H9 (cell line): Measurements from ENCODE around the gene WNT2. TPM values are rescaled to one million over a fixed set of nuclear protein-coding genes. Genes with fewer than 3 reads are reported as not detected.

ENCODE experiments used
- DNase-seq: peaks from one replicate; pipeline ENCODE4 v3.0.0-alpha.2; 2017
- H2AFZ ChIP-seq: one replicate; pipeline ENCODE4 v1.6.1; 2013; ENCODE audit warnings: mild to moderate bottlenecking, low read length, control low read depth, moderate library complexity
- H2AK5ac ChIP-seq: 2 replicates; pipeline ENCODE4 v1.6.1; 2013; ENCODE audit warnings: low read length, control low read depth, mixed read lengths; ENCODE audit not compliant: insufficient read length
- H2BK120ac ChIP-seq: one replicate; pipeline ENCODE4 v1.6.1; 2013; ENCODE audit warnings: low read depth, mild to moderate bottlenecking, low read length, control low read depth, inconsistent platforms; ENCODE audit not compliant: poor library complexity, severe bottlenecking
- H2BK12ac ChIP-seq: 2 replicates; pipeline ENCODE4 v1.6.1; 2013; ENCODE audit warnings: low read length, control low read depth, mixed read lengths, low read depth; ENCODE audit not compliant: insufficient read length
- H2BK15ac ChIP-seq: 2 replicates; pipeline ENCODE4 v1.6.1; 2013; ENCODE audit warnings: low read depth, low read length, control low read depth
- H2BK20ac ChIP-seq: one replicate; pipeline ENCODE4 v1.6.1; 2013; ENCODE audit warnings: low read depth, mild to moderate bottlenecking, low read length, control low read depth, inconsistent platforms; ENCODE audit not compliant: poor library complexity, severe bottlenecking
- H2BK5ac ChIP-seq: 2 replicates; pipeline ENCODE4 v1.6.1; 2013; ENCODE audit warnings: low read length, control low read depth, mixed read lengths; ENCODE audit not compliant: insufficient read length
- H3K14ac ChIP-seq: 2 replicates; pipeline ENCODE4 v1.6.1; 2013; ENCODE audit warnings: low read length, control low read depth; ENCODE audit not compliant: insufficient read depth
- H3K18ac ChIP-seq: 2 replicates; pipeline ENCODE4 v1.6.1; 2013; ENCODE audit warnings: low read depth, mild to moderate bottlenecking, mixed read lengths, low read length, control low read depth; ENCODE audit not compliant: insufficient read length
- H3K23ac ChIP-seq: 2 replicates; pipeline ENCODE4 v1.6.1; 2013; ENCODE audit warnings: low read length, control low read depth, mixed read lengths, low read depth; ENCODE audit not compliant: insufficient read length
- H3K23me2 ChIP-seq: 2 replicates; pipeline ENCODE4 v1.6.1; 2013; ENCODE audit warnings: low read depth, mild to moderate bottlenecking, mixed read lengths, low read length, control low read depth; ENCODE audit not compliant: insufficient read length, poor library complexity, severe bottlenecking
- H3K27ac ChIP-seq: 2 replicates; pipeline ENCODE4 v1.5.1; 2013; ENCODE audit warnings: low read length, control low read depth, mixed read lengths, low read depth; ENCODE audit not compliant: insufficient read length
- H3K27me3 ChIP-seq: 2 replicates; pipeline ENCODE4 v1.6.1; 2013; ENCODE audit warnings: low read length, control low read depth, inconsistent platforms; ENCODE audit not compliant: insufficient read depth
- H3K4ac ChIP-seq: 2 replicates; pipeline ENCODE4 v1.6.1; 2013; ENCODE audit warnings: low read depth, mild to moderate bottlenecking, control low read depth, inconsistent platforms, low read length, moderate library complexity
- H3K4me1 ChIP-seq: 2 replicates; pipeline ENCODE4 v1.6.1; 2013; ENCODE audit warnings: low read length, control low read depth, inconsistent platforms; ENCODE audit not compliant: insufficient read depth
- H3K4me2 ChIP-seq: 2 replicates; pipeline ENCODE4 v1.6.1; 2013; ENCODE audit warnings: low read length, control low read depth, mixed read lengths; ENCODE audit not compliant: insufficient read length, insufficient read depth
- H3K56ac ChIP-seq: 2 replicates; pipeline ENCODE4 v1.6.1; 2013; ENCODE audit warnings: low read depth, mild to moderate bottlenecking, mixed read lengths, low read length, control low read depth; ENCODE audit not compliant: insufficient read length
- H3K79me1 ChIP-seq: 2 replicates; pipeline ENCODE4 v1.6.1; 2013; ENCODE audit warnings: low read depth, mild to moderate bottlenecking, moderate library complexity, low read length, control low read depth, inconsistent platforms; ENCODE audit not compliant: insufficient read depth, poor library complexity, severe bottlenecking
- H3K79me2 ChIP-seq: 2 replicates; pipeline ENCODE4 v1.6.1; 2013; ENCODE audit warnings: low read length, control low read depth, inconsistent platforms; ENCODE audit not compliant: insufficient read depth
- H3K9ac ChIP-seq: 2 replicates; pipeline ENCODE4 v1.6.1; 2013; ENCODE audit warnings: low read length, control low read depth, mixed read lengths; ENCODE audit not compliant: insufficient read length; ENCODE audit errors: extremely low read depth
- H3K9me3 ChIP-seq: one replicate; pipeline ENCODE4 v1.6.1; 2013; ENCODE audit warnings: low read depth, low read length, inconsistent platforms; ENCODE audit not compliant: control insufficient read depth
- H3T11ph ChIP-seq: one replicate; pipeline ENCODE4 v1.6.1; 2013; ENCODE audit warnings: mild to moderate bottlenecking, low read length, control low read depth, inconsistent platforms
- H4K20me1 ChIP-seq: one replicate; pipeline ENCODE4 v1.6.1; 2013; ENCODE audit not compliant: control insufficient read depth, insufficient read length, insufficient read depth
- H4K5ac ChIP-seq: 2 replicates; pipeline ENCODE4 v1.6.1; 2013; ENCODE audit warnings: low read depth, mild to moderate bottlenecking, mixed read lengths, low read length, control low read depth; ENCODE audit not compliant: insufficient read length
- H4K8ac ChIP-seq: replicated peaks from 2 replicates; pipeline ENCODE4 v1.6.1; 2013; ENCODE audit warnings: low read length, control low read depth, mixed read lengths, low read depth; ENCODE audit not compliant: insufficient read length
- H4K91ac ChIP-seq: 2 replicates; pipeline ENCODE4 v1.6.1; 2013; ENCODE audit warnings: low read depth, mild to moderate bottlenecking, moderate library complexity, mixed read lengths, low read length, control low read depth; ENCODE audit not compliant: insufficient read length
- H3K27ac Mint-ChIP-seq, 3 experiments: 2 replicates in 2 of 3; 3 replicates in 1 of 3; pipeline ENCODE4 v1.8.0; 2020 to 2021; ENCODE audit warnings: mixed read lengths in 3 of 3, mild to moderate bottlenecking in 1 of 3, moderate library complexity in 1 of 3
- H3K27me3 Mint-ChIP-seq: 2 replicates; pipeline ENCODE4 v1.8.0; 2021; ENCODE audit warnings: low read depth, mild to moderate bottlenecking, moderate library complexity, mixed read lengths
- H3K36me3 Mint-ChIP-seq, 3 experiments: 2 replicates in 2 of 3; 3 replicates in 1 of 3; pipeline ENCODE4 v1.8.0; 2020 to 2021; ENCODE audit warnings: low read depth in 3 of 3, mixed read lengths in 3 of 3; ENCODE audit not compliant: insufficient read depth in 1 of 3
- H3K4me1 Mint-ChIP-seq, 2 experiments: 2 replicates each; pipeline ENCODE4 v1.8.0; 2020; ENCODE audit warnings: mixed read lengths in 2 of 2
- H3K4me3 Mint-ChIP-seq, 2 experiments: 2 replicates in 1 of 2; 3 replicates in 1 of 2; pipeline ENCODE4 v1.8.0; 2020 to 2021; ENCODE audit warnings: mild to moderate bottlenecking in 2 of 2, mixed read lengths in 2 of 2, moderate library complexity in 1 of 2
- H3K9me3 Mint-ChIP-seq, 2 experiments: 2 replicates in 1 of 2; 3 replicates in 1 of 2; pipeline ENCODE4 v1.8.0; 2020; ENCODE audit warnings: mild to moderate bottlenecking in 2 of 2, mixed read lengths in 2 of 2, moderate library complexity in 1 of 2
- CTCF ChIP-seq: fragments of 200-600 bp; sonication (generic); conservative IDR thresholded peaks from 3 replicates; pipeline ENCODE4 v1.8.0; 2021; ENCODE audit warnings: antibody characterized with exemption, mild to moderate bottlenecking
- WGBS: extraction: QIAGEN DNeasy Blood & Tissue Kit; methylation state at CpG from one replicate; pipeline ENCODE4 v1.1.7; 2013; ENCODE audit warnings: missing lambda C conversion rate, low lambda C conversion rate, mixed read lengths; ENCODE audit not compliant: insufficient read length; ENCODE audit errors: extremely low coverage; 5-methylcytosine and 5-hydroxymethylcytosine counted together
- total RNA-seq: library from RNA; stranded (reverse); gene quantifications from 2 replicates; pipeline ENCODE4 v1.2.1, GENCODE V29; 2021

WNT2 gene
- total RNA-seq, 1 experiment from 2014 or later = not detected

- Histone ChIP-seq H3K18ac (no peak overlapping the region), H3K23ac (no peak overlapping the region), H4K8ac (no peak overlapping the region), H3K9ac (no peak overlapping the region), H3K23me2 (no peaks in the 10 kb centered on the region), H4K20me1 (no peaks in the 10 kb centered on the region), H2BK12ac (no peak overlapping the region), H3K27ac (no peak overlapping the region), H3K79me2 (no peaks in the 10 kb centered on the region), H3K9me3 (no peaks in the 10 kb centered on the region), H2AFZ (no peak overlapping the region), H3K27me3 (no peaks in the 10 kb centered on the region), H3K4me1 (no peaks in the 10 kb centered on the region), H2BK20ac (no peak overlapping the region), H2AK5ac (no peak overlapping the region), H3K4me2 (no peak overlapping the region), H2BK15ac (no peak overlapping the region), H2BK5ac (no peak overlapping the region), H3T11ph (no peak overlapping the region), H4K91ac (no peak overlapping the region), H2BK120ac (no peak overlapping the region), H4K5ac (no peak overlapping the region), H3K14ac (no peak overlapping the region), H3K56ac (no peak overlapping the region), H3K4ac (no peak overlapping the region), H3K79me1 (no peaks in the 10 kb centered on the region)
- H3K4me1 Mint-ChIP-seq = no peaks in the 10 kb centered on the region
- TF ChIP-seq CTCF = no peak
- no peak overlapping the region for H3K27ac Mint-ChIP-seq
- no peaks in the 10 kb centered on the region; the same call in none of the 2 replicates for H3K27me3 Mint-ChIP-seq
- no peak overlapping the region for H3K4me3 Mint-ChIP-seq
- no peaks in the 10 kb centered on the region; a peak in 1 of 7 replicates for H3K36me3 Mint-ChIP-seq
- no peak for DNase-seq
- H3K9me3 Mint-ChIP-seq = peaks cover 0 to 5% of the 10 kb centered on the region in 2 experiments; a peak in 1 of 5 replicates
- no CpG with 5 or more reads among the region's 7 CpGs for WGBS
Observed at GRCh38 chr7:117238937-117239336, 83.9 kb downstream of the WNT2 start.
